Eye (tissue), 1 donor: Measurements from ENCODE around the gene ROBO2.
A peak's percentile ranks its signal among the peaks of the same experiment; 100 is the strongest.

ENCODE experiments used
- DNase-seq: peaks from one replicate; pipeline ENCODE4 v3.0.0-alpha.2; 2015

ROBO2 gene

DNA sequence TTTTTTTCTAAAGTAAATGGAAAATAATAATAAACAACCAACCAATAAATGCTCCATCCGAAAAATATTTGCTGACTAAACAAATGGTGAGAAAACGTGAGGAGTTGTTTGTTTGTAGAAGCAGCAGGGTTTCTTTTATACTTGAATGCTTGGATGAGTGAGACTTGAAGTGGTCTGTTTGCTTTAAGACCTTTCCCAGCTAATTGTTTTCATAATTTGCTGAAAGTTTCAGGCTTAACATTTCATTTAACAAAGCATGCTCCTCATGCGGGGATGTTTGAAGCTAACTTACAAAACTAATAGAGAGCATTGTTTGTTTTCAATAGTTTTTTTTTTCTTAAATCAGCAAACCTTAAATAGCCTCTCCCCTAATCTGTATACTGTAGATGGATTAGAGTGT is 484.6 kb downstream of the ROBO2 start:
- DNase-seq = no peak

DNA sequence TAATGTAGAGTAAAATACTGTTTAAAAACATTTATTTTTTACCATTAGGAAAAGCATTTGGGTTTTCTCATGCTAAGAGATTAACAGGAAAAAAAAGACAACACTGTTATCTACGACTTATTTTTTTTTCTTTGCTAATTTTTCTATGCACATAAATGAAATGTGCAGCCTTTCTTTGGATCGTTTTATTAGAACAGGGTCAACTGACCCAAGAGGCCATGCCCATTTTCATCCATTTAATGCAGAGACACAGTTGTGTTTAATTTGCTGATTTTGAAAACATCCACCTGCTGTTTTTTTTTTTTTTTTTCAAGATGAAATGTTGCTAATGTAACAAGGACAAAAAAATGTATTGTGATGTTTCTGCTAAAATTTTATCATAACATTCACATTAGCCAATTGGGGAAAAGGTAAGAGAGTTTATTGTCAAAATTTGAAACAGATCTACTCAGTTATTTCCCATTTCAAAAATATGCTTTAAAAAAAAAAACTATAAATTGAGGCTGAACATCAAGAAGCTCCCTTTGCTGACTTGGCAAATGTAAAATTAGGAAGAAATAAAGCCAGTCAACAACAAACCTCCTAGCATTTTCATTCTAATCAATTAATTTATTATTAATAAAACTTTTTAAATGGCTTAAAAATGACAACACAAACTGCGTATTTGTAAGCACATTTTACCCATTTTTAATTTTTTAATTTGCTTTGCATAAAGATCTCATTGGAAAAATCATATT is 485.2 kb downstream of the ROBO2 start:
- DNase-seq = no peak

DNA sequence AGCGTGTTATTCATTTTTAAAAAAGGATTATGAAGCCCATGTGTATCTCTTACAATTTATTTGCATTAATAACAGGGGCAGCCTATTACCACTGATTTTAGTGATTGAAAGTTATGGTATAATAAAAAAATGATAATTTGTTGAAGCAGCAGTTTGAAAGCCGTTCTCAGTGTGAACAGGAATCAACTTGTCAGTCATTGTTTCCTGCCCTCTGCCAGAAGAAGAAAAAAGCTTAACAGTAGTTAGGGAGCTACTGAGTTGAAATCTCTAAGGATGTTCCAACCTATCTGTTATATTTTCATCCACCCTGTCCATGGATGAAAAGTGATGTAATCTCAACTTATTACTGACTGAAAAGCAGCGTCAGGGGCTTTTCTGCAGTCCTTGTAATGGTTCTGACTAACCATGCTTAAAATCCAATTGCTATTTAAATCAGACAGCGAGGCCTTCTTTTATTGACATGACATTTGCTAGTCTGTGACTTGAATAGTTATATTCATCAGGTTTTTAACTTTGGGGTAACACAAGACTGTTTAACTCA is 486.7 kb downstream of the ROBO2 start:
- peak; percentile 17 for DNase-seq

DNA sequence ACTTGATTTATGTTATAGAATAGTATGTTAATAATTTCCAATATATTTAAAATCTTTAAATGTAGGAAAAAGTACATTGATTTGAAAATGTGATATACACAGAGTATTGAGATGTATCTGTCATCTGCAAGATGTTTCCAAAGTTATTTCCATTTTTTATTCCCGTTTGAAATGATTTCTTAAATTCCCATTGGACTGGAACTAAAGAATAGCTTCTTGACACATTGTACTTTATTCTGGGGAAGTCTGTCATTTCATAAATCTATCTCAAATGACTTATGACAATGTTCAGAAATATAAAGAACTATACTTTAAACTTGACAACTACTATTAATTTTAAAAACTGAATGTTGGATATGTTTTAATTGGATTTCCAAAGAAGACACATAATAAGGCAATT is 489.6 kb downstream of the ROBO2 start:
- no peak for DNase-seq

DNA sequence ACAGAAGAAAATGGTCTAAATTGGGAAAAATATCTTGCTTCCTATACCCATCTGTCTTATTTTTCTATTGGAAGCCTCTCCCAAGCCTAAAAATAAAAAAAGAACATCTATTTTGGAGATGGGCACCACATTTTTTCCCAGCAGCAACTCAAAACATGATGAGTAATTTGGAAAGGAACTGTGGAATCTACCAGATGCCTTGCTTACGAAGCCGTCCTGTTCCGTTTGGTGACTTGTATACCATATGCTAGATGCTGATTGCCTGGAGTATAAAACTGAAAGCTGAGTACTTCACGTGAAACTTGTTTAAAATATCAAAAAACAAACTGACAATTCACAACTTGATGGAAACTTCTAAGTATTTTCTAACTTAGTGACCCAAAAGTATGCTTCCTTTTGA is 491.0 kb downstream of the ROBO2 start:
- DNase-seq = no peak

DNA sequence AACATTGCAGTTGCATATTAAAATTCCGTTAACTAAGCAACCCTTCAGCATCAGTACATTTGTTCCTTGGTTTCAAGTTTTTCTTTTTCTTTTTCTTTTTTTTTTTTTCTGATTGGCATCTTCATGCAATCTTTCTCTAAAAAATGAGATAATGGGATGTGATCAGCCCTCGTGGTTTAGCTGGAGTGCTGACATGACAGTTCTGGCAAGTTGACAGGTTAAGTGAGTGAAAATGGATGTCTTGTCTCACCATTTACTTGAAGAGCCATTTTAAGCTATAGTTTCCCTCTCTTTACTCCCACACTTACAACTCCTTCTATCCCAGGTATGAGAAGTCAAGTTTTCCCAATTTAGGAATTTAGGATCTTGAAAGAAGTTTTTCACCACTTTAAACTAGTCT is 495.2 kb downstream of the ROBO2 start:
- no peak for DNase-seq

DNA sequence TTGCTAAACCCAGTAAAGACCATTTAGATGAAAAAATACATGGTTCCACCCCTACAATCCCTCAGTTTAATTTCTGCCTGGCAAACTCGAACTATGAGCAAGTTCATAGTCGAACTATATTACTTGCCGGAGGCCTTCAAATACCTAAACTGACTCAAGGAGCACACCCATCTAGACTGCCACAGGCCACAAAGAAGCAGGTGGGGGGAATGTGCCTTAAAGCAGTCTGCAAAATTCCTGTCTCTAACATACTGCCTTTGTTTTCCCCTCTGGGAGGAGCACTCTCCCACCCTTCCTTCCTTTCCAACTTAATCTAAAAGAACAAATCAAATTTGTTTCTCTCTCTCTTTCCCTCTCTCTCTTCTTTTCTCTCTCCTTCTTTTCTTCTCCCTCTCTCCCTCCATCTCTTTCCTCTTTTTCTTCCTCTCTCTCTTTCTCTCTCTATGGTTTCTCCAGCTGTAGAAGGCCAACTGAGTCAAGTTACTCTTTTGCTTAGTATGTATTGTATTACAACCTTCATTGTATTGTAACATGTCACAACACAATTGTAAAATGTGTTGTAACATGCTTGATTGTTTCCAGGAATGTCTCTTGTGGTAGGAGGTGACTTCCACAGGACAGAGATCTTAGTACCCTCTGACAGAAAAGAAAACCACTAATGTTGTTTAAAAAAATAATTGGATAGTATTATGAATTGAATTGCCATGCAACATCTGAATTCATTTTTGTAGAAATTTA is 496.3 kb downstream of the ROBO2 start:
- DNase-seq = no peak

DNA sequence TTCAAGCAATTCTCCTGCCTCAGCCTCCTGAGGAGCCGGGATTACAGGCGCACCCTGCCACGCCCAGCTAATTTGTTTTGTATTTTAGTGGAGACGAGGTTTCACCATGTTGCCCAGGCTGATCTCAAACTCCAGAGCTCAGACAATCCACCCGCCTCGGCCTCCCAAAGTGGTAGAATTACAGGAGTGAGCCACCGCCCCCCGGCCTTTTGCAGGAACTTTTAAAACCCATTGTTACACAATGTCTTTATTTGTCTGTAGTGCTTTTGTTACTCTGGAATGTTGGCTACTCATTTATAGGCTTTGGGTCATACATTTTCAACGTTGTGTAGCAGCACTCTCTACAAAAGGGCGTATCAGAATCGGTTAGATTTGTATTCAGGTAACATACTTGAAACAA is 499.1 kb downstream of the ROBO2 start:
- DNase-seq = no peak

DNA sequence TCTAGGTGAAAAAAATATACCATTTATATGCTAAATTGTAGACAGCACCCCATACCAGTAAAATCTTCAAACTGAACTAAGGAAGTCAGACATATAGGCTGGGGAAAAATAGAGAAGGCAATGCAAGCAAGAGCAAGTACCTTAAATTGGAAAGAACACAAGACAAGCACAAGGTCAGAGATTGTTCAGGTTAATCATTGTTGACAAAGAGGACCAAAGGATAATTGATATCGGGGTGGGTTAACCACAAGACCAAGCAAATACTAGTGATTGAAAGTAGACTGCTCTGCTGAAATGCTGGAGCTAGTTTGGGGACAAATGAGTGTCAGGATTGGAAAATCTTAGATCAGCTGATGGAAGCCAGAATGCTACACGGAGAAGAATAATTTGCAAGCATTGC is 499.8 kb downstream of the ROBO2 start:
- DNase-seq = no peak

DNA sequence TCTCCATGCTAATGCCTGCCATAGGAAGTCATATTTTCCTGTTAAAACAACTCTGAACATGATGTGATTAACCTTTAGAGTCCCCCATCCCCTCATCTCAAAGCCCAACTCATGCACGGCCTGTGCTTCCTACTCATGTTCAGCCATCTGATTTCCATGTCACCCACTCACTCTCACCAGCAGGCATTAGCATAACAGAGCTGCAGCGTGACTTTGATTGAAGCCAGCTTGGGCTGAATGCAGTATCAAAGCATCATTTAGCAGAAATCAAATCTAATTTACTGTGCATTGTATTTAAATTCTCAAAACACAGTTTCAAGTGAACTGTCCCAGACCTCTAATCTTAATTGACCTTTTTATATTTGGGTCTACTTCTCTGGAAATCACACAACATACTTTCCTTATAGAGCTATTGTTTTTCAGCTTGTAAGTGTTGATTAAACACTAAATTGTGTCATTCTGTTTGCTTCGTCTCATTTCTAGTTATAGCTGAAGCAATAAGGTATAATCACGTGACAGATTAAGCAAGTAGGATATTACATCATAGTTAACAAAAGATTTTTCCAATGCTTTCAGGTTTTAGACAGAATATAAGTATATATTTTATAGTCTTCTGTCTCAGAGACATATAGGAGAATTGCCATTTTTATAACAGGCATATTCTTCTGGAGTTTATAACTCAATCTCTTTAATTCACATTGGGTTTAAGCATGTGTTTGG is 501.5 kb downstream of the ROBO2 start:
- DNase-seq = peak; percentile 20

DNA sequence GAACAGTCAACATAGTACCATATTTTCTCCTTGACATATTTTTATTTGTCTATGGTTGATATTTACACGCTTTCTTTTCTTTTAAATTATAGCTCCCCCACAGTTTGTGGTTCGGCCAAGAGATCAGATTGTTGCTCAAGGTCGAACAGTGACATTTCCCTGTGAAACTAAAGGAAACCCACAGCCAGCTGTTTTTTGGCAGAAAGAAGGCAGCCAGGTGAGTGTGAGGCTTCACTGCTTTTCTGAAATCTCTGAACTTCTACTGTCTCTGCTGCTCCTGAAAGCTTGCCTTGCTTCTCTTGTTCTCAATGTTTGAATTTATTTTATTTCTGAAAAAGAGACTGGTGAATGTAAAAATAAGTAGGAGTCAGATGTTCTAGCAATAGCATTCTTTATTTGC is 506.3 kb downstream of the ROBO2 start:
- no peak for DNase-seq

DNA sequence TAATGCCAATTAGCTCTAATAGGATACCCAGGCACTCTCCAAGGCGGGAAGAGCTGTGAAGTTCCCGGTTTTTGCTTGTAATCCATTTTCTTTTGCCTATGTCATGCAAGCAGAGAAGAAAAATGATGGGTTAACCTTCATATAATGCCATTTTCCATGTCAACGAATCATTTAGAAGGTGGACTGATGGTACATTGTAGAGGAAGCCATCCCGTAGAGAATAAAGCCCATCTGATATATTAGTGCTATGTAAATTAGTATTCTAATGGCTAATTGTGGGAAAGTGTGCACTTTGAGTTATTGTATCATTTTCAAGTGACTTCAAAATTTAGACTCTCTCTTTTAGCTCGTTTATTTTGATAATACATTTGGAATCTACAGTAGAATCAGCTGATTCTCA is 509.1 kb downstream of the ROBO2 start:
- DNase-seq = no peak

DNA sequence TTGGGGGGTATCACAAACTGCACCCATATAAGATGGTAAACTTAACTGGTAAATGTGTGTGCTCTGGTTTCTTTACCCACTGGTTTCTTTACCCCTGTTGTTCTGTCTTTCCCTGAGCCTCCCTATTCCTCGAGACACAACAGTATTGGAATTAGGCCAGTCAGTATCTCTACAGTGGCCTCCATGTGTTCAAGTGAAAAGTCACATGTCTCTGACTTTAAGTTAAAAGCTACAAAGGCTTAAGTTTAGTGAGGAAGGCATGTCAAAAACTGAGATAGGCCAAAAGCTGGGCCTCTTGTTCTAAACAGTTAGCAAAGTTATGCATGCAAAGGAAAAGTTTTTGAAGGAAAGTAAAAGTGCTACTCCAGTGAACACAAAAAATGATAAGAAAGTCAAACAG is 513.3 kb downstream of the ROBO2 start:
- DNase-seq = no peak

DNA sequence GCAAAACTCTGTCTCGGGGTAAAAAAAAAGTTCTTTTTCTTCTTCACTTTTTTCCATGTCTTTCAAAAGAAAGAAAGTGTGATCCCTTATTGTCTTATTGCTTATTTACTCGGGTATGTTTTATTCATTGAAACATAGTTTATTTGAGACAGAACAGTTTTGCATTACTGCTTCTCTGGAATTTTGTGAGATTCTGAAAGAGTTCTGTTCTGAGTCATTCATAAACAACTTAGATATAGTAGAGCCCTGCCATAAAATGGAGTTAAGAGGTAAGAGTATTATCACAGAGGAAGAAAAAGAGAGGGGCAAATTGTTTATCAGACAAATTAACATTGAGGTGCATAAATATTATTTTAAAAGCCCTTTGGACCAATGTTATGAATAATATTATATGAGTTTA is 522.2 kb downstream of the ROBO2 start:
- DNase-seq = no peak

DNA sequence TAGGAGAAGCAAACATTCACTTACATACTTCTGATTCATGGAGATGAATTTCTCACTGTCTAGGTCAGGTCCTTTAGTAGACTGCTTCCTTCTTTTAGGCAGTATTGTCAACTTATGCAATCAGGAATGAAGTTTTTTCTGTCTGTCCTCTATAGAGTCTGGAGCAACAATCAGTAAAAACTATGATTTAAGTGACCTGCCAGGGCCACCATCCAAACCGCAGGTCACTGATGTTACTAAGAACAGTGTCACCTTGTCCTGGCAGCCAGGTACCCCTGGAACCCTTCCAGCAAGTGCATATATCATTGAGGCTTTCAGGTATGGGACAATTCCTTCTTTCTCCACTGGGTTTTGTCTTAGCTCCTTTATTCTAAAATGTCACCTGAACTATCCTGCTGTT is 523.1 kb downstream of the ROBO2 start:
- no peak for DNase-seq

DNA sequence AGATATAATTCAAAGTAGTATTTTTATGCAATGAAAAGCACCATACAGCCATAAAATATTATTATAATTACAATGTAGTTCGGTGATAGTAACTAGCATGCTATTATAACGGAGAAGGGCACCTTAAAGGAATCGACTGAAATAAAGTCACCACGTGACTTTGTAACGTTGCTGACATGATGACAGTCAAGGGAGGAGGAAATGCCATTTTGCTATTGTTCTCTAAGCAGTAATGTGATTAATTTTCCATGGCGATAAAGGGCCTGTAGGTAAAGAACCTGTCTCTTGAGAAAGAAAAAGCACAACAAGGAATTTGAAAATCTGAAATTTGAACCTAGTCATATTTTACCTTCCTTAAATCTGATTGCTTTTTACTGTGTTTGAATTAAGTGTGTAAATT is 526.2 kb downstream of the ROBO2 start:
- DNase-seq = no peak

DNA sequence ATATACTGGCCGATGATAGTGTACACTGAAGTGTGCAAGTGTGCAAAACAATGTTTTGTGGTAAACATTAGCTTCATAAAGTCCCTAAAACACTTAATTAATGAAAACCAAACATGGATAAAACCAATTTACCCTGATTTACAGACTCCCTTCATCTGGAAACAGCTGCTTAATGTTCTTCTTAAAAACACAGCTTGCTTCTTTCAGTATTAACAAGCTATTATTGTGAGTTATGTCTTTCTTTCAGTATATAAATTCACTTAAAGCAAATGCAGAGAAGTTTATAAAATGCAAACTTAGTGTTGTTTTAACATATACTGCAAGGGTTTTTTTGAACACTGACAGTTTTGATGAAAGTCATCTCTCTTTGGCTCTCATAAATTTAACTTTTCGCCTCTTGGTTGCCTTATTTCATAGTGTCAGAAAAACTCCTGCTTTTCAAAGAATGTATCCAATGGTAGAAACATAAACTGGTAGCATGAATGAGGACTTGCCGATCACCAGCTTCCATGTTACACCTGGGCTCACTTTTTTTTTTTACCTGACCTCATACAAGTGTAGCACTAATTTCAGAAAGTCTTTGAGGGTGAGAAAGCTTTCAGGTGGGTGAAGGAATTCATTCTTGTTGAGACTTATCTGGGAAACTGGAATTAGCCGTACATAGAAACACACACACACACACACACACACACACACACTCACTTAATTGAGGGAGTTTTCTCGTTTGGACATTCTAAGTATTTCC is 532.2 kb downstream of the ROBO2 start:
- no peak for DNase-seq

DNA sequence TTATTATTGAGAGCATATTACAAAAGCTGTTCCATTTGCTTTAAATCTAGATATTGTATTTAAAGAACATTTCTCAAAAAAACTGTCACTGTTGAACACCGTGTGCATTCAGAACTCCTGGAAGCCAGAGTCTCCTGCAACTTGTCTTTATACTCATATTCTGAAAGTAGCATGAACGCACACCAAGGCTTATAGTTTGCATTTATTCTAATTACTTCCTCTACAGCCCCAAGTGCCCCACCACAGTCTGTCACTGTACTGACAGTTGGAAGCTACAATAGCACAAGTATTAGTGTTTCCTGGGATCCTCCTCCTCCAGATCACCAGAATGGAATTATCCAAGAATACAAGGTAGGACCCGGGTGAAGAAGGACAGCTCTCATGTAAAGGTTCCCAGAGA is 537.4 kb downstream of the ROBO2 start:
- DNase-seq = no peak

DNA sequence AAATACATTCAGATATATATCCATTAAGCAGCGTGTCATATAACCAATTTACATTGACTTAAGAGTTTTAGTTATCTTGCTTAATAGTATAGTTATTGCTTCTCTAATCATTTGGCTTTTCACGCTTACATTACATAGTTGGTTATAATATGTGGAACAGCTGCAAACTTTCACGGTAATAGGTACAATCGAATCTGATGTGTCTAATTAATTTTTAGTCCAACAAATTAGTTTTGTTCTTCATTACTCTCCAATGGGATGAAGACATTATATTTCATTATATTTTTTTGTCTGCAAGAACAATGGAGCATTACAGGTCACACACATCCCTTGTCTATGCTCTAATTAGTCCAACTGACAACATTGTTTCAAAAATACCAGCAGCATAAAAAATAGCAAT is 546.3 kb downstream of the ROBO2 start:
- DNase-seq = no peak

DNA sequence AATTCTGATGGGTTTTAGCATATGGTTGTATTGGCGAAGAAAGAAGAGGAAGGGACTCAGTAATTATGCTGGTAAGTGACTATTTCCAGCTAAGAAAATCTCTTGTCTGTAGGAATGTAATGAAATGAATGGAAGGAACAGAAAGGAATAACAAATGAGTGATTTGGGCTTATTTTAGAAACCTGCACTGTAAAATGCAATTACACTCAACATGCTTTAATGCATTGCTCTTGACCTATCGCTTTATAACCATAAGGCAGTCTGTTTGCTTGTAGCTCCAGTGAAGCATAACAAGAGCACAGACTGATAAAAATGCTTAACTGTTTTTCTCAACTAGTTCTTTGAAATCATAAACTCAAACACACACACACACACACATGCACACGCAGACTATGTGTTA is 549.0 kb downstream of the ROBO2 start:
- DNase-seq = peak; percentile 9

DNA sequence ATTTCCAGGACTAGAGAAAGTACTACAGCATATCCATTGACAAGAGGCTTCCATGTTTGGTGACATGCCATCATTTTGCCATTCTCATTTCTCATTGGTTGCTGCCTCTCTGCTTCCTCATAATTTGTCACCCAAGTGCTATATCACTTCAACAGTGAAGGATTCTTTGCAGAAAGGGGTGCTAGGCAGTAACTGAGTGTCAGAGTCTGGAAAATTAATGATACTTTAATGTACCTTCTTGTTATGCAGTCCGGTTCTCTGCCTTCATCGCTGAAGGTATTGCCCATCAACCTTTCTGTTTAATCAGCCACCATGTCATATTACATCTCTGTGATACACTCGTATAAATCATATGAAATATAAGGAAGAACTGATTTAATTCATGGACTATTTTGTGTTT is 550.3 kb downstream of the ROBO2 start:
- no peak for DNase-seq

DNA sequence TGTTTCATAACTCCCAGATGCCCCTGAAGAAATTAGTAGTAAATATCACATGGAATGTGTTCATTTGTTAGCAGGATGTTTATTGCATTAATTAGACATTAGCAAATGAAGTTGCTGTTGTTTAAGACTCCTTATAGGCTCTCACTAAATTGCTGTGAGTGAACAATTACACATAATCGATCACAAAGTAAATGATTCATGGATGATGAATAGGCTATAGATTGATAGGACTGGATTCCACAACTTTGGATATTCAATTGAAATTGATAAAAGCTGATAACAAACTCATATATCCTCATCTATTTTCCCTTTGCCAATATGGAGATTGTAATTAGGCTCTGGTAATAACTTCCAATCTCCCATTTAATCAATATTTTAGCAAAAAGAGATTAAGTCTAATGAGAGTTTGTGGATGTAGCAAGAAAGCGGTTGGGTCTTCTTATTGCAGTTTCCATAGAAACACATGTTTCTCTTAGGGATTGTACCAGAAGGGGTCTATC is 555.5 kb downstream of the ROBO2 start:
- DNase-seq = no peak

DNA sequence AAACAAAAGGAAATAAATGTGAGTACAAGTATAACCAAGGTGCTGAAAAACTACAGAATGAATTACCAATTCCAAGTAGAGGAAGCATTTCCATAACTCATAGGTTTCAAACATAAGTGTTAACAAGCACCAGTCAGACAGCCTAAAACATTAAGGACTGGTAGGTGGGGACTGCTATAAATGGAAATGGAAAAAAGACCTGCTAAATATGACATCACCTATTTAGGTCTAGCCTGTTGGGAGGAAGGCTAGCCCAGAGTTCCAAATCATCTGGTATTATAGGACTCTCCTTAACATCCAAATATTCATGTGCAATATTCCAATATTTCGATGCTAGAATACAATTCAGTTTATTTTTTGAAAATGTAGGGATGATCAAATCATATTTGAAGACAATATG is 560.0 kb downstream of the ROBO2 start:
- DNase-seq = no peak
